GM19239 (cell line): ENCODE results near the gene SIGLEC7.
"Not testable (repeated sequence)": the region's sequence is repeated elsewhere in the genome, so short reads cannot be mapped to it uniquely, and the experiment has no call there.

Experiments
- DNase-seq: peaks from one replicate; pipeline ENCODE4 v3.0.0; 2011; ENCODE audit warnings: low spot score; ENCODE audit not compliant: insufficient read length
- FAIRE-seq: peaks from 2 replicates; lab custom pipeline; 2011; peaks lifted over from hg19 to GRCh38; lab: Jason Lieb, UNC

The SIGLEC7 gene

DNA sequence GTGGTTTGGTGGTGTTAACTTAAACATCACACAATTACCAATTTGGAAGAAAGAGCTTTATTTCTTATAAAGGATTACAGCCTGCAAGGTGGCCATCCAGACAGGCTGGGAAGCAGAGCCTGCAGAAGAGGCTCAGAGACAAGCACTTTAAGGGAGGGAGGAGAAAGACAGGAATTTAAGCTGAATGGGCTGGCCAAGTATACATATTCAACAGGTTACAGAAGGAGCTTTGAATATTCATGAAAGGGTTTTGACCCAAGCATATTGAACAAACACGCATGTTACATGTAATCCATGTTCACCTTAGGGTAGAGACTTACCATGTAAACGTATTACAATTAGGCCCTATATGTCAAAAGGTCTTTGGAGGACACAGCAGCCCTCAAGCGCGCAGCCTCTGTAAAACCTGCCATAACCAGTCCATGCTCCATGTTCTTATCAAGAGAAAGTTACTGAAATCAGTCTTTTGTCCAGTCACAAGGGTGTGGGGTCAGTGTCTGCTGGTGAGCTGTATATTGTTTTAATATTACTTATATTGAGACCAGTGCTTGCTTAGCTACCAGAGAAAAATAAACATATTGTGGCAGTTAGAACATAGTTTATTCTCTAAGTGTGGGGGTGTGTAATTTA lies 19.9 kb downstream of the SIGLEC7 start:
- FAIRE-seq (no peak), DNase-seq (no peak)

DNA sequence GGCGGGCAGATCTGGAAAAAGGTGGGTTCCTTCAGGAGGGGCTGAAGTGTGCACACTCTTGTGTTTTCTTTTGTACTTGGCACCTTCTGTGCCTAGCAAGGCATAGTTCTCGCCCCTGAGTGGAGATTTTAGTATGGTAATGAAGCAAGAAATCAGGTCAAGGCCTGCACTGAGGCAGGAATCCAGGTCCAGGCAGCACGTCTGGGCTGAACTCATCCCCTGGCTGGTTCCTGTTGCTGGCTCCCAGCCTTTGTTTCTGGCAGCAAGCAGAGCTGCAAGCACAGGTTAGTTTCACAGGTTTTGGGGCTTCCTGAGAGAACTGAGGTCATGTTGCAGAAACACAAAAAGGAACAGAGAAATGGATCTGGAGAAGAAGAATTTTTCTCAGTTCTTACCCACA lies 21.2 kb downstream of the SIGLEC7 start:
- no peak for FAIRE-seq
- no peak for DNase-seq

DNA sequence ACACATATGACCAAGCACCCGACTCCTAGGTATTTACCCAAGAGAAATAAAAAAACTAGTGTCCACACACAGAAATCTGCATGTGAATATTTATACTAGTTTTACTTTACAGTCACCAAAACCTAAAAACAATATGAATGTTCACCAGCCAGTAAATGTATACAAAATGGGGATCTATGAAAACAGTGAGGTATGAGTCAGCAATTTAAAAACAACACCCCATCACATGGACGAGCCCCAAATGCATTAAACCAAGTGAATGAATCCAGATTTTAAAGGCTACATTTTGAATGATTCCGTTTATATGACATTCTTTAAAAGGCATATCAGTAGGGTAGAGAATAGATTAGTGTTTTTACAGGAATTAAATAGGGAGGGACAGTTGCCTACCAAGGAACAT lies 22.1 kb downstream of the SIGLEC7 start:
- FAIRE-seq = no peak
- DNase-seq = no peak

DNA sequence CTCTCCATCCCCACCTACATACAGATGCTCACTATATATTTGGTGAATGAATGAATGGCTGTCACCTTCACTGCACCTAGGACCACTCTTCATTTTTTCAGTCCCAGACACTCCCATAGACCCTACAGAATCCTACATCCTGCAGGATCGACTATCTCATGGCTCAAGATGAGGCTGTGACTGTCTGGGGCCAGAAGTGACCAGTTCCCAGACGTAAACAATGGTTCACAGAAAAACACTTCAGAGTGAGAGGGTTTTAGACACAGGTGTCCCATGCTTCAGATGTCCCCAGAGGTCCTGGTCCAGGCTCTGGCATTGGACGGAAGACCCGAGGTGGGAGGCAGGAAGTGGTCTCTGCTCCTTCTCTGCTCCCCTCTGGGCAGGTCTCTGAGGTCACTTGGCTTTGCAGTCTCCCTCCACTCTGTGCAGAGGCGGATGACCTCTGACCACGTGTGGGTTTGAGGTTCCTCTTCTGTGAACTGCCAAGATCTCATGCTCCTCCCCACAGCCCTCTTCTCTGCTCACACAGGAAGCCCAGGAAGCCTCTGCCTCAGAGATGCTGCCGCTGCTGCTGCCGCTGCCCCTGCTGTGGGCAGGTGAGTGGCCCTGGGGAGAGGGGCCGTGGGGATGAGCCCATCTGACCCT lies 24.9 kb downstream of the SIGLEC7 start:
- FAIRE-seq = no peak
- no peak for DNase-seq

DNA sequence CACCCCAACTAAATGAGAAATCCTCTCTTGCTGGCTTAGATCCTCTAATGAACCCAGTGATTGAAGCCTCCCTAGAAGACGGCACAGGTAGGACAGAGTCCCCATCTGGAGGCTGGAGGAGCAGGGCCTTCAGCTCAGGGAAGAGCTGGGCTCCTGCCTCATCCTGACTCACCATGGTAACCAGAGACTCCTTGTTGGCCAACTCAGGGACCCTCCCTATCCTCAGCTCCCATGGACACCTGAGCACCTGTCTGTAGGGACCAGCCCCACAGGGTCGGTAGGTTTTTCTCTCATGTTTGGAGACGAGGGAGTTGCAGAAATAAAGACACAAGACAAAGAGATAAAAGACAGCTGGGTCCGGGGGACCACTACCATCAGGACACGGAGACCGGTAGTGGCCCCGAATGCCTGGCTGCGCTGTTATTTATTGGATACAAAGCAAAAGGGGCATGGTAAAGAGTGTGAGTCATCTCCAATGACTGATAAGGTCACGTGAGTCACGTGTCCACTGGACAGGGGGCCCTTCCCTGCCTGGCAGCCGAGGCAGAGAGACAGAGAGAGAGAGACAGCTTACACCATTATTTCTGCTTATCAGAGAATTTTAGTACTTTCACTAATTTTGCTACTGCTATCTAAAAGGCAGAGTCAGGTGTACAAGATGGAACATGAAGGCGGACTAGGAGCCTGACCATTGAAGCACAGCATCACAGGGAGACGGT lies 26.6 kb downstream of the SIGLEC7 start:
- FAIRE-seq (no peak), DNase-seq (no peak)

DNA sequence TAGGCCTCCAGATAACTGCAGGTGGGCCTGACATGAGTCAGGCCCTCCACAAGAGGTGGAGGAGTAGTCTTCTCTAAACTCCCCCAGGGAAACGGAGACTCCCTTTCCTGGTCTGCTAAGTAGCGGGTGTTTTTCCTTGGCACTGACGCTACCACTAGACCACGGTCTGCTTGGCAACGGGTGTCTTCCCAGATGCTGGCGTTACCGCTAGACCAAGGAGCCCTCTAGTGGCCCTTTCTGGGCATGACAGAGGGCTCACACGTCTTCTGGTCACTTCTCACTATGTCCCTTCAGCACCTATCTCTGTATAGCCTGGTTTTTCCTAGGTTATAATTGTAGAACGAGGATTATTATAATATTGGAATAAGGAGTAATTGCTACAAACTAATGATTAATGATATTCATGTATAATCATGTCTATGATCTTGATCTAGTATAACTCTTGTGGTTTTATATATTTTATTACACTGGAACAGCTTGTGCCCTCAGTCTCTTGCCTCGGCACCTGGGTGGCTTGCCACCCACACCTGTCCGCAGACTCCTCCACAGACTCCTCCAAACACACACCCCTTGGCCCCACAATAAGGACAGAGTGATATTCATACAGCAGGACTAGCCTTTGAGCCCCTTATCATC lies 27.3 kb downstream of the SIGLEC7 start:
- FAIRE-seq = peak; percentile 60
- DNase-seq = not testable (repeated sequence)

DNA sequence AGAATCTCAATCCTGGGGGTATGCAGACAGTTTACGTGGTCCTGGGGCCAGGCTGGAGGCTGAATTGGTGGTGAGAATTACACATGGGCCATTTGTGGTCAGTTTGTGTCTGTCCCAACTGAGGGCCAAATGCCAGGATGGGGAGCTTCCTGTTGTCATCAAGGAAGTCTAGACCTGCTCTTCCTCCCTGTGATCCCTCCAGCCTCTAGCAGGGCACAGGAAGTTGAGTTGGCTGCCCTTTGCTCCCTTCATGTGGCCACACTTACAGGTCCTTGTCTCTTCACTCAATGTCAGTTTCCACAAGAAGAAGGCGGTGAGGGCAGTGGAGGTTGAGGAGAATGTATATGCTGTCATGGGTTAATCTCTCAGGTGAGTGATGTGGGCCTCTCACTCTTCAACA lies 30.1 kb downstream of the SIGLEC7 start:
- DNase-seq (no peak), FAIRE-seq (no peak)

DNA sequence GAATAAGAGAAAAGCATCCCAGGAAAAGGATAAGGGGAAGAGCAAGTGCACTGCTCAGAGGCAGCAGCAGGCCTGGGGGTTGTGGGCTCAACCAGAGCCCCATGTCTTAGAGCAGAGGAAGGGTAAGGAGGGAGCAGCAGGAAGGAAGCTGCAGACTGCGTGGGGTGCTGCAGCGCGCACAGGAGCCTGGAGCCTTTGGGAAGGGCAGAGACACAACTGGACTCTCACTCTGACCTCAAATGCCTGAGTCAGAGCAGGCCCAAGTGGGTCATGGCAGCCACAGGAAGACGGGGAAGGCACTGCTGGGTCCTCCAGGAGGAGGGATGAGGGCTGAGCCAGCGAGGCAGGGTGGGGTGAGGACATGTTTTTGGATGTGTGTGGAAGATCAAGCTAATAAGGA lies 31.6 kb downstream of the SIGLEC7 start:
- DNase-seq (no peak), FAIRE-seq (no peak)

DNA sequence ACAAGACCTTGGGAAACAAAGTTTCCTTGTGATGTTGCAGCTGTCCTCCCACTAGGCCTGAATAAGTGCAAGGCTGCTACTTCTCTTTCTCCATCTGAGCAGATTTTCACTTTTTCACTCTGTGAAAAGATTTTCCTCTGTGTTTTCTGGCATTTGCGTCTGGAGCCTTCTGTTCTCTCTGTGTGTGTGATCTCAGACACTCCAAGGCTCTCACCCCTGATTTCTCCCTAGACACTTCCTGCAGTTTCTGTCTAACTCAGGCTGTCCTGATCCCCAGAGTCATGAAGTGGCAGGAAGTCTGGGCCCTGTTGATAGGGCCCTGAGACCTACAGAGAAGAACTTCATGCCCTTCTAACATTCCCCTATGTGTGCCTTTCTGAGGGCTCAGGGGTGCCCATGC lies 37.2 kb downstream of the SIGLEC7 start:
- no peak for DNase-seq
- FAIRE-seq = no peak

DNA sequence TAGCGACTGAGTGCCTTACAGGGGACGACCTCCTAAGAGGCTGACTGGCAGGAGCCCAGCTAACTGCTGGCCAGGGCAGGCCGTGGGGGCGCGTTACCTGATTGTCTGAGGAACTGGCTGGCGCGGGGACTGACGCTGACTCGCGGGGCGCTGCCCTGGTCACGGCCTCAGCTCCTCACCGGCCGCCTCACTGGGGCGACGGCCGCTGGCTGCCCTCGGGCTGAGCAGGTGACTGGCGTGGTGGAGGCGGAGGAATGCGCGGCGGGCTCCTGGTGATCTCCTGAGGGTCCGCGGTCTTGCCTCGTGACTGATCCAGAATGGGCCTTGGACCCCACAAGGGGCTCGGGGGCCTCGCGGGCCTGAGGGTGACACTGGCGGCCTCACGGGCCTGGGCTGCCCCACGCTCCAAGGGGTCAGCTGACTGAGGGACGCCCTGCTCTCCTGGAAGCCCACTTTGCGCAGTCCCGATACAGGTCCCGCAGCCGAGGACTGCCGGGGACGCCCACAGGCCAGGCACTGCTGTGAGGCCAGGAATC lies 39.3 kb downstream of the SIGLEC7 start:
- no peak for FAIRE-seq
- no peak for DNase-seq

DNA sequence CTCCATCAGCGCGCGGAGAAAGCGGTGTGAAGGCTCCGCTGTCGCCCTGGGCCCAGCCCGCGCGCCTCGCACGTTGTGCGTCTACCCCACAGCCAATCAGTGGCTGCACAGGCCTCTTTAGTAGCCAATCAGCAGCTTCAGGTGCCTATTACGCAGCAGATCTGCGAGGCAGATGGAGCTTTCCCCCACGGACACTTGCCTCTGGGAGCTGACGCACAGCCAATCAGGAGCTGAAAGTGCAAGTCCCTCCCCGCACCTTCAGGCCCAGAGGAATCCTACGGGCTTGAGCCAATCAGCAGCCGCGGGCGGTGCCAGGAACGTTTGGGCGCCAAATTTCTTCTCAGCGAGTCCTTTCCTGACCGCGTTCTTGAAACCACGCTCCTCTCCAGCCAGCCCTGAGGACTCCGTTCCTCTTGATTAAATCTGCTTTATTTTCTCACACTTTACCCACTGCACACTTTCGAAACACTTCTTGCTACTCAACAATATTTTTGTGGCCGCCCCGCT lies 39.9 kb downstream of the SIGLEC7 start:
- FAIRE-seq = no peak
- no peak for DNase-seq

DNA sequence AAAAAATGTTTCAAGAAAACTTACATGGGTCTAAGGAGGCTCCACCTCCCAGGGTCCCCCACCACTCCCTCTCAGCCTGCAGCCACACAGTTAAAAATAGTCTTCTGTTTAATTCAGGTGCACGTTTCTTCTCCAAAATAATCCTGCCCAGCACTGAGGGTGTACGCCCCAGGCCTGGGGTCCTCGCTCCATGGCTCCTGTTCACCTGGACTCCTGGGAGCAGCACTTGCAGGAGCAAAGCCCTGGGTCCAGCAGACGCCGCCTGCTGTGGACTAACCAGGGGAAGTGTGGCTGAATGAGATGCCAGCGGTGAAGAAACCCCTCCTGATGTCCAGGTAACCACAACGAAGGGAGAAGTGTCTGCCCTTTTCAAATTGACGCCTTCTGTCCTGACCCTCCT lies 41.5 kb downstream of the SIGLEC7 start:
- DNase-seq = no peak
- no peak for FAIRE-seq

DNA sequence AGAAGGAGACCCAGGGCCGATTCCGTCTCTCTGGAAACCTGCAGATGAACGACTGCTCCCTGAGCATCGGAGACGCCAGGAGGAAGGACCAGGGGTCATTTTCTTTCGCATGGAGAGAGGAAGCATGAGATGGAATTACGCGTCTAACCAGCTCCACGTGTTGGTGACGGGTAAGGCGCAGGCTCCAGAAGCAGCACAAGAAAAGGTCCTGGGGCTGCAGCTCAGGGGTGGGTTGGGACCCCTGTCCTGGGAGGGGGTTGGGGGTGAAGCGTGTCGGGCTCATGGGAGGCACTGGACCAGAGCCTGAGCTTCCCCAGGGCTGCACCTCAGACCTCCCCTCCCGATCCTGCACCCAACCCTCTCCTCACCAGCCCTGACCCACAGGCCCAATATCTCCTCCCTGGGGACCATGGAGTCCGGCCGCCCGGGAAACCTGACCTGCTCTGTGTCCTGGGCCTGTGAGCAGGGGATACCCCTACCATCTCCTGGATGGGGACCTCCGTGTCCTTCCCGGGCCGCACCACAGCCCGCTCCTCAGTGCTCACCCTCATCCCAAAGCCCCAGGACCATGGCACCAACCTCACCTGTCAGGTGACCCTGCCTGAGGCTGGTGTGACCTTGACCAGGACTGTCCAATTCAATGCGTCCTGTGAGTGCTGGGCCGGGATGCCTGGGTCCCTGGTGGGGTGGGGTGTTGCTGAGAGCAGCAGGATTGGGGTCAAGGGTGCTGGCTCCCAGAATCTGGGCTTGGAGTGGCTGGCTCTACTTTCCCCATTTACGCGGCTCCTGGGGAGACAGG lies 43.2 kb downstream of the SIGLEC7 start:
- FAIRE-seq = no peak
- DNase-seq = no peak

DNA sequence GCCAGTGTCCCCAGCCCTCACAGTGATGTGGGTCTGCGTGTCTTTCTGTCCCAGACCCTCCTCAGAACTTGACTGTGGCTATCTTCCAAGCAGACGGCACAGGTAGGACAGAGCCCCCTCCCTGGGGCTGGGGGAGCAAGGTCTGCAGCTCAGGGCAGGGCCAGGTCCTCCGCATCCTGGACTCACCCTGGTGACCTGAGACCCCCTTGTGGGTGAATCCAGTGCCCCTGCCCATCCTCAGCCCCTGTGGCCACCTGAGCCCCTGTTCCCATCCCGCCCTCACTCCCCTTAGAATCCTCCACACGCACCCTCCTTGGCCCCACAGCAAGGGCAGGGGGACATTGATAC lies 43.7 kb downstream of the SIGLEC7 start:
- FAIRE-seq = no peak

DNA sequence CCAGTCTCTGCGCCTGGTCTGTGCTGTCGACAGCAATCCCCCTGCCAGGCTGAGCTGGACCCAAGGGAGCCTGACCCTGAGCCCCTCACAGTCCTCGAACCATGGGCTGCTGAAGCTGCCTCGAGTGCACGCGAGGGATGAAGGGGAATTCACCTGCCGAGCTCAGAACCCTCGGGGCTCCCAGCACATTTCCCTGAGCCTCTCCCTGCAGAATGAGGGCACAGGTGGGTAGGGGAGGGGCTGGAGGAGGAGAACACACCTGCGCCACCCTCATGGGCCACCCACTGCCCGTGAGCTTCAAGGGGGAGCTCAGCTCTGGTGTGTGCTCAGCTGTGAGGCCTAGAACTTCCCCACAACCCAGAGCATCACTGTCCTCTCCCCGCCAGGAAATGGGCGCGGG lies 44.2 kb downstream of the SIGLEC7 start:
- FAIRE-seq = no peak
- no peak for DNase-seq

More for the DNA sequence above, 43.7 kb downstream of the SIGLEC7 start:
- no peak for DNase-seq

DNA sequence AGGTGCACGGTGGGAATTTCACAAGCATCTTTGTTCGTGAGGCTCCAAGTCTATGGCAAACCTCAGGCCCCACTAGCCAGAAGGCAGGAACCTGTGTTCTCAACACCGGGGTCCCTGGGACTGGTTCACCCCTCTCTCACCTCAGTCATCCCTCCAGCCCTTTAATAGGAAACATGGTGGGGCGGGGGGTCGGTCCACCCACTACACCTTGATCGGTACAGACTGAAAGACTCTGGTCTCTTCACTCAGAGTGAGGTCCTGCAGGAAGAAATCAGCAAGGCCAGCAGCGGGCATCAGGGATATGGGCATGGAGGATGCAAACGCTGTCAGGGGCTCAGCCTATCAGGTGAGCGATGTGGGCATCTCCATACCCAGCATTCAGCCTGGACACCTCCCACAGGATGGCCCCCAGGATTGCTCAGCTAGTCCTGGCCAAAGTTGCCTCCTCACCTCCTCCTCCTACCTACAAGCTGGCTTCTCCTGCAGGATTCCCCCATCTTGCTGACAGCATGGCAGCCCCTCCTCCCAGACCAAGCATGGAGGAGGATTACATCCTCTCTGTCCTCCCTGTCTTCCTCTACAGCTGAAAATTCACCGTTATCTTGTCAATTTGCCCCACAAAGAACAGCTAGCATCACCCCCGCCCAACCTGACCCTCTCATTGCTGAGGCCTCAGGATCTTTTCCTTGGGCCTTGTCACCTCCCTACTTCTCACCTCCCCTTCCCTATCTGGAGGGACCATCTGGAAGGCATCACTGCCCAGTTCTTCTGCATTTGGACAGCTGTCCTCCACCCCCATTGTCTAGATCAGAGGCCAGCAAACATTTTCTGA lies 45.5 kb downstream of the SIGLEC7 start:
- DNase-seq (no peak), FAIRE-seq (no peak)

DNA sequence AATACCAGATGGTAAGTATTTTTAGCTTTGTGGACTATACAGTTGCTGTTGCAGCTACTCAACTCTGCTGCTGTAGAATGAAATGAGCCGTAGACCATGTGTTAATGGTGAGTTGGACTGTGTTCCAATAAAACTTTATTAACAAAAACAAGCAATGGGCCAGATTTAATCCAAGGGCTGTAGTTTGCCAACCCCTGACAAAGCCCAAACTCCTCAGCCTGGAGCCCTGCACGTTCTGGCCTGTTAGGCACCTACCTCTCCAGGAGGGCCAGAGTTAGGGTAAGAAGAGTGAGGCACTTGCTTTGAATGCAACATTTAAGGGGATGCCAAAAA lies 46.1 kb downstream of the SIGLEC7 start:
- FAIRE-seq (no peak), DNase-seq (no peak)

DNA sequence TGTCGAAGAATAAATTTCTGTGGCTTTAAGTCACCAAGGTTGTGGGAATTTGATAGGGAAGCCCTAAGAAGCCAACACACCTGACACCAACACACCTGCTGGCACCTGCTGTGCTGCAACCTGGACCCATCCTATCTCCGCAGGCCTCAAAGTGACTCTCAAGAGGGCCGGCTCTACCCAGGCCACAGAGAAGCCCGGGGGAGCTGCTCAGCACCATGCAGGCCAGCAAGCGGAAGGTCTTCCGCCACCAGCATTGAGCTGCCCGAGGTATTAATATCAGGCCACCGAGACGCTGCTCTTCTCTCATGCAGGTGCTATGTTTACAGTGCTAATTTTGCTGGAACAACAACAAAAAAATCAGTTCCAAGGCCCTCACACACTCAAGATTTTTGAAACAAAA lies 50.6 kb downstream of the SIGLEC7 start:
- DNase-seq = no peak
- no peak for FAIRE-seq
